Measurements from ENCODE around the gene RGS19. TPM values are rescaled to one million over a fixed set of nuclear protein-coding genes. Genes with fewer than 3 reads are reported as not detected.

Gene RGS19
- total RNA-seq, 1 experiment from 2014 or later, result 29.3 TPM

DNA sequence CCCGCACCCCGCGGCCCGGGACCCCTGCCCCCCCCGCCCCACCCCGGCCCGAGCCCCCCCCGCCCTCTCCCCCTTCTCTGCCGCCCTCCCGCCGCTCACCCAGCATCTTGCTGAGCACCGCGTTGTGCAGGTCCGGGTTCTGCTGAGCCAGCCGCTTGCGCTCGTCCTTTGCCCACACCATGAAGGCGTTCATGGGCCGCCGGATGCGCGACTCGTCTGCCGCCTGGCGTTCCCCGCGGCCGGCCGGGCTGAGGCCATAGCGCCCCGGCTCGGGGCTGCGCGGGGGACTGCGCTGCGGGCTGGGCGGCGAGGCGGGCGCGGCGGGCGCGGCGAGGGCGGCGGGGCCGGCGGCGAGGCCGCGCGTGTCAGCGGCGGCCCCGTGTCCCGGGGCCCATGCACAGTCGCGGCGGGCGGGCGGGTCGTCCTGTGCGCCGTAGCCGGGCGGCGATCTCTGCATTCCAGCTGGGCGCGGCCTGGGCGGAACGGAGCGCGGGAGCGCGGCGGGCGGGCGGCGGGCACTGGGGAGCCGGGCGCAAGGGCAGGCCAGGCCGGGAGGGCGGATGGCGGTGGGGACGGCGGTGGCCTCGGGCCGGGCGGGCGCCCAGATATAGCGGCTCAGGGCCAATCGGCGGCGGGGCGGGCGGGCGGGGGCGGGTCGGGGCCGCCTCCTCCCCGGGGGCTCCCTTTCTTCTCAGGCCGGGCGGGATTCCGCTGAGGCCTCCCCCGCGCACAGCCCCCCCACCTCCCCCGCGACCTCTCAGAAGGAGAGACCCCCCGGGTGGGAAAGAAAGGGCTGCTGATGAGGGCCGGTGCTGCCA is 30.0 kb downstream of the RGS19 start, which contains the start of gene SOX18:
Gene SOX18 (minus strand): TSS at position 580 of the 818 bp plus-strand sequence. CDS start 123 bp downstream, at position 457.
- DNase-seq (ENCODE audit: low spot score), result no peak

DNA sequence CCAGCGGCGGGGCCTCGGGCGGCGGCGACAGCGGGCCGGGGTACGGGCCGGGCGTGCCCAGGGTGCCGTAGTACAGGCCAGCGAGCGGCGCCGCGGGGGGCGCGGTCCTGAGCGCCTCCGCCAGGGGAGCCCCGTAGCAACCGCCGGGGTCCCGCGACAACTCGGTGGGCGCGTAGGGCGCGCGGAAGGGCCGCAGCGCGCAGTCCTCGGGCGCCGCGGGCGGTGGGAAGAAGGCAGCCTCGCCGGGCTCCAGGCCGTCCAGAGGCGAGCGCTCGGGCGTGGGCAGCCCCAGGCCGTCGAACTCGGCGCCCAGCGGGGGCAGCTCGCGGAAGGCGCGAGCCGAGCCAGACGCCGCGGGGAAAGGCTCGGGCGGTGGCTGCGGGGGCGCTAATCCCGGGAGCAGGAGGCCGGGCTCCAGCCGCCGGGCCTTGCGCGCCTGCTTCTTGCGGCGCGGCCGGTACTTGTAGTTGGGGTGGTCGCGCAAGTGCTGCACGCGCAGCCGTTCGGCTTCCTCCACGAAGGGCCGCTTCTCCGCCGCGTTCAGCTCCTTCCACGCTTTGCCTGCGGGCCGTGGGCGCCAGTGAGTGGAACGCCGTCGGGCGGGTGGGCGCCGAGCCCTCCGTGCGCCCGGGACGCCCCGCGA is 30.8 kb downstream of the RGS19 start:
- no peak for DNase-seq (ENCODE audit: low spot score)

DNA sequence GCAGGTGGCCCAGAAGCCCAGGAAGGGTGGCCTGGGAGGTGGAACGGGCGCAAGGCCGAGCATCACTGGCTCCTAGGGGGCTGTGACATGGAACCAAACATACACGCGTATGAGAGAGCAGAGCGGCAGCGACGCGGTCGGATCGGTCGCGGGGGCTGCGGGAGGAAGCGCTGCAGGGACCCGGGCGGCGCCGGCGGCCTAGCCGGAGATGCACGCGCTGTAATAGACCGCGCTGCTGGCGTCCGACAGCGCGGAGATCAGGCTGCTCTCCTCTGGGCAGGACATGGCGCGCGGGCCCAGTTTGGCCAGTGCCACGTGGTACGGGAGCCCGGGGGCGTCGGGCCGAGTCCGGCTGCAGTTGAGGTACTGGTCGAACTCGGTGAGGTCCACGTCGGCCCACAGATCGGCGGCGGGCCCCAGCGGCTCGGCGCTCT is 31.3 kb downstream of the RGS19 start:
- DNase-seq (ENCODE audit: low spot score), result no peak

DNA sequence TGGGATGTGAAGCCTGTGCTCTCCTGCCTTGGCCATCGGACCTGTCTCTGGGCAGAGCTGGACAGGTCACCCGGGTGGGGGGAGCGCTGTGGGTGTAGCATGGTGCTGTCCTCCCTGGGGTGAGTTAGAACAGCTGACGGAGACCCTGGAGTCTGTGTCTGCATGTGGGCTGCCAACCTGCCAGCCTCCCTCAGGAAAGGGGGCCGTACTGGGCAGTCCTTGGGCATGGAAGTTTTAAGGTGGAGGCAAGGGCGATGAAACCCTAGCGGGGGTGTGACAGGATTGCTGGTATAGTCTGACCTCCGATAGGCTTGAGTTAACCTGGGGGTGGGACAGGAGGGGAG is 32.3 kb downstream of the RGS19 start:
- no peak for DNase-seq (ENCODE audit: low spot score)

DNA sequence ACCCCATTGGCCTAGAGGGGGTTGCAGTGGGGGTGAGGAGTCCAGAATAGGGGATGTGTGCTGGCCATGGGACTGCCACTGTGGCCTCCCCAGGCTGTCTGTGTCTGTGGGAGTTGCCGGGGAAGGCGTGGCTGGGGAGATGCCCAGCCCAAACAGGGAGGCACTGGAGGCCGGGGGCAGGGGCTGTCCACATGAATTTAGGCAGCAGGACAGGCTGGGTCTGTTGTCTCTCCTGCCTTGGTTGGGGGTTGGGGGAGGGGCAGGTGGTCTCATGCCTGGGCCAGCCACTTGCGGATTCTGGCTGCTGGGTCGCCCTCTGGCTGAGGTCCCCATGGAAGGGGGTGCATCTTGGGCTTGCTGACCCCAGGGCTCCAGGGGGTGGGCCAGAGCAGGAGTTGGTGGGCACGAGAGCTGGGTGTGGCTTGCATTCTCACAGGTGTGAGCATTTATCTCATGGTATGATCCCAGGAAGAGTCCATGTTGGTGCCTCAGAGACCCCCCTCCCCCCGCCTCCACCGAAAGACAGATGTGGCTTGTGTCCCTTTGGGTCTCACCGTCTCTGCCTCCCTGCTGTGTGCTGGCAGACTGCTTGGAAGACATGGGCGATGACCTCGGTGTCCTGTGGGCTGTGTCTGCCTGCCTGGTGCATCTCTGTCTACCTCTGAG is 33.8 kb downstream of the RGS19 start:
- DNase-seq (ENCODE audit: low spot score), result peak; percentile 47

DNA sequence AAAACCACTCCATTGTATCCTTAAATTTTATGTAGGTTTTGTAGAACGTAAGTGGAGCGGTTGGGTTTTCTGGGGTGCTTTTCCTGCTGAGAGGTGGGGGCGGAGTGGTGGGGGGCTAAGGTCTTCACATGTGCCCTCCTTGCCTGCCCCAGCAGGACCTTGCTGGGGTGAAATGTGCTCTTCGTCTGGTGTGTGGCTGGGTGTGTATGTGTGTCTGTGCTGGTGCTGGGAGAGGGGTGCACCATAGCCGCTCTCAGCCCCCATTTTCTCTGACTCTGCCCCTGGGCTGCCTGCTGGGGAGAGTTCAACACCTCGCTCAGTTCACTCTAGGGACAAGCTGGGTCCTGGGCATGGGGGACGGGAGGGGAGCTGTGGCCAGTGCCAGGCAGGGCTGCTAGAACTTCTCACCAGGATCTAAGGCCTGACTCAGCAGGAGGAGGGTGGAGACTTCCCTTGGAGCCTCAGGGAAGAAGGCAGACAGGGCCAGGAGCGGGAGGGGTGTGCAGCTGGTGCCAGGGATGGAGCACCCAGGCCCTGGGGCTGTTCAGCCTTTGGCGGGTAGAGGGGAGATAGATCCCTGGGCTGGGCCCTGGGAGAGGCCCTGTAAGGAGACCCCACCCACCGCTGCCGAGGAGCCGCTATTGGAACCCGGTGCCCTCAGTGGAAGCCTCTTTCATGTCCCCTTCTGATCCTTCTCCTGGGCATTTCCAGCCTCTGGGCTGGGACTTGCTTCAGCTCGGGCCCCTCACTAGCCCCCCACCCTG is 34.7 kb downstream of the RGS19 start:
- DNase-seq (ENCODE audit: low spot score), result peak; percentile 83

DNA sequence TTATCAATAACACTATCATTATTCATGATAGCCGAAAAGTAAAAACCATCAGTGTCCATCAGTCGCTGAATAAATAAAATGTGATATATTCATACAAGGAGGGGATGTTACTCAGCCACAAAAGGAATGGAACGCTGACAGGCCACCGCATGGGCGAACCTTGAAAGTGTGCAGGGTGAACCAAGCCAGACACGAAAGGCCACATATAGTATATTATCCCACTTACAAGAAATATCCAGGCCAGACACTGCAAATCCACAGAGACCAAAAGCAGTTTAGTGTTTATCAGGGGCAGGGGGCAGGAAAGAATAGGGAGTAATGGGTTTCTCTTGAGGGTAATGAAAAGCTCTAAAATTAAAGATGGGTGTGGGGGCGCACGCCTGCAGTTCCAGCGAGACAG is 35.5 kb downstream of the RGS19 start:
- DNase-seq (ENCODE audit: low spot score), result no peak

DNA sequence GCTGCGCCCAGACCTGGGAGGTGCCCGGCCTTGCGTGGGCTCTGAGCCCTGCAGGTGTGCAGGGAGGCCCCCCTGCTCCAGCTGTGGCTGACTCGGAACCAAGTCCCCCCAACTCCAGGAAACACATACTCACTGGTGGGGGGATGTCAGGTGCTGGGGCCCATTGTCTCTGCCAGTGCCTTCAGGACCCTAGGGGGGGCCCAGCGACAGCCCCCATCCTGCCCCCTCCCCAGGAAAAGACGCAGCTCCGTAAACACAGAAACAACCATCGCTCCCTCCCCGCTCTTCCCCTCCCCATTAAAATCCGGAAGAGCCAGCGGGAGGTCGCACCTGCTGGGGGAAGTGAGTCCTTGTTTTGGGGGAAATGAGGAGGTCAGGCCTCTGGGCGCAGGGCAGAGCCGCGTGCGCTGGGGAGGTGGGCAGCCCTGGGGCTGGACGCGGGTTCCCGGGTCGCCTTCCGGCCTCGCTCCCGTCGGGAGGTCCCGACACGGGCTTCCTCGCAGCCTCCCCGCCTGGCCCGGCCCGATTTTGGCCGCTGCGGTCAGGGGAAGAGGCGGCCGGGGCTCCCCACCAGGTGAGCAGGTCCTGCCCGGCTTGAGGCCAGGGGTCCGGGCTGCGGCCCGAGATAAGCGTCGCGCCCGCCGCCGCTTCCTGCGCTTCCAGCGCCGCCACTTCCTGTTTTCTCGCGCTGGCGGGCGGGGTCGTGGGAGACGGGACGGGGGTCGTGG is 37.1 kb downstream of the RGS19 start:
- no peak for DNase-seq (ENCODE audit: low spot score)

DNA sequence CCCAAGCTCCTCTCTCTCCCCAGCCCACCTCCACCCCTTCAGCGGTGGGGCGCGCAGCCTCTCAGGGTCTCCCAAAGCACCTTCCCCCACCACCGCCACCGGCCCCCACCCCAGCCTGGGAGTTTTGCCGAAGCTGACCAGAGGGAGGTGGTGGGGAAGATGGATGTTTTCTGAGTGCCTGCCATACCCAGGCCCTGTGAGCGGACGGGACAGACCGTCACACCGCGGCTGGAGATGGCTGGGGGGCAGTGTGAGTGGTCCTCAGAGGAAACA is 37.6 kb downstream of the RGS19 start:
- no peak for DNase-seq (ENCODE audit: low spot score)

DNA sequence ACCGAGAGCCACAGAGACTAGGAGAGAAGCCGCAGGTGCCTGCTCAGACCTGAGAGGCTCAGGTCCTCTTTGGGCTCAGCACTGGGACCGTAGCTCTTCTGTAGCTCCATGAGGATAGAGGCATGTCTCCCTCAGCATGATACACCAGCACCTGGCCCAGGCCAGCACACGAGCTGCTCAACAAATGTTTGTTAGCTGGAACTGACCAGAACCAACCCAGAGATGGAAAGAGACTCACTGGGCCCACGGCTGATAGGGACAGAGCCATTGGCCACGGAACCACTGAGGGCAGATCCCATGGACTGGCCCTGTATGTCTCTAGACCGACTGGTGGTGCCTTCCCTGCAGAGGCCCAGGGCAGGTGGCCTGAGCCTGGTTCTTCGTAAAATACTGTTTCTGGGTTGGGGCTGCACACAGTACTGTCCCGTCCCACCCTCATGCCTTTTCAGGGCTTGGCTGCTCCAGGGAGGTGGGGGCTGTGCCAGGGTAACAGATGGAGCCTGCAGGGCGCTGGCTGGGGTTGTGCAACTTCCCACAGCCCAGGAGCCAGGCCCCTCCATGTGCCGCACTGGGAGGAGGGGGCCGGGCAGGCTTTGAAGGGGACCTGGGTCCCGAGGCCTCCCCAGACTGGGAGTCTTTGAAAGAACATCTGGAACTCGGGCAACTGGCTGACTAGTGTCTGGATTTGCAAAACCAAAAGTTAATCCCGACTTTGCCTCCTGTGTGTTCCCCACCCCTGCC is 38.1 kb downstream of the RGS19 start:
- no peak for DNase-seq (ENCODE audit: low spot score)

DNA sequence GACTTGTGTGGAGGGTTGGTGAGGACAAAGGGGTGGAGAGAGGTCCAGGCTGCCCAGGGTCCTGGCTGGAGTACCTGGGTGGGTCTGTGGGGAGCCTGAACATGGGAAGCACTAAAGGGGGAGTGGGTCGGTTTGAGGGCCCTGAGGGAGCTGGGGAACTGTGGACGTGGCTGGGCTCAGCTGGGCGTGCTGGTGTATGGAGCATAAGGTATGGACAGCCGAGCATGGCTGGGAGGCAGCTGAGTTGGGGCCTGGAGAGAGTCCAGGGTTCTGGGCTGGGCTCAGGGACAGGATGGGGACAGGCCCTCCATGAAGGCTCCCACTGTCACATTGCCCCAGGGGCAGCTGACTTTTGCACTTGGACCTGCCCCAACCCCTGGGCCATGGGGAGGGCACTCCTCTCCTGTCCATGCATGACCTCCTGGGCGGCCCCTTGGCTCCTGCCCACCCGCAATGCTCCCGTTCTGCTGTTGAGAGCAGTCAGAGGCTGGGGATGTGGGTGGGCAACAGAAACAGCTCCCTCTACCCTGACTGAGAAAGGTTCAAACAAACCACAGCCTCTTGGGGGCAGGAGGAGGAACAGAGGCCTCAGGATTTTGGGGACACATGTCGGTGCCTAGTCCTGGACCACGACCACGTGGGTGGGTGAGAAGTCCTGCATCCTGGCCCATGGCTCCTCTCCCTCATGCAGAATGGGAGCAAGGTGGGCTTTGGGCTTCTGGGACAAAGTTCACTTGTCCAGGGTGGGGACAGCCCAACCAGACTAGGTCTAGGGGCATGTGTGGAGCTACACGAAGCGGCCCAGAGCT is 38.9 kb downstream of the RGS19 start:
- no peak for DNase-seq (ENCODE audit: low spot score)

DNA sequence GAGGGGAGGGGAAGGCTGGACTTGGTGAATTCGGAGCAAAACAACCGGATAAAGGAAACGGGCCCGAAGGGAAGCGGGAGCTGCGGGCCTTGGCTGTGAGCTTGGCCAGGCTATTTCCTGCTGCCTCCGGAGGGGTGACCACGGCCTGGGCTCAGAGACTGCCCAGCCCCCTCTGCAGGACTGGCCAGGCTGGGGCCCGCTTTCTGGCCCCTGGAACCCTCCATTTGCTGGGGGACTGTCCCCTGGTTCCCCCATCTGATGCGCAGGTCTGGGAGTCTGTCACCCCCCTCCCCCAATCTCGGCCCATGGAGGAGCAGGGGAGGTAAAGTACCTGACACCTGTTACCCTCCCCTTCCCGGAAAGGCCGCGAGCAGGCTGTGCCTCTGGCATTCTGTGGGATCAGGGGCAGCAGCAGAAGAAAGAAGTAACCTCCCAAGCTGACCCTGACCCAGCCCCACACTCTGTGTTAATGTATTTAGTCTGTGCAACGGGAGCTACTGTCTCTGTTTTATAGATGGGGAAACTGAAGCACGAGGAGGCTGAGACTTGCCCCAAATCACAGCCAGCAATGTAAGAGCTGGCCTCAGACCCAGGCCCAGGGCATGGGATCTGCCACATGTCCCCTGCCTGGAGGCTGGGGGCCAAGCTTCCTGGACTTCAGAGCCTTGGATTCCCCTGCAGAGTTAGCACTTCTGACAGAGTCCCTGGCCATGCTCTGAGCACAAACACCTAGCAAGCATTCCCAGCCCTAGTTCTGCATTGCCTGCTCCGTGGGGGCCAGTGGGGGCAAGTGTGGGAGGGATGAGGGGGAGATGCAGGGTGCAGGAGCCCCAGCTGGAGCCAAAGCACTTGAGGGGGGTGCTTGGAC is 39.8 kb downstream of the RGS19 start:
- DNase-seq (ENCODE audit: low spot score), result no peak

DNA sequence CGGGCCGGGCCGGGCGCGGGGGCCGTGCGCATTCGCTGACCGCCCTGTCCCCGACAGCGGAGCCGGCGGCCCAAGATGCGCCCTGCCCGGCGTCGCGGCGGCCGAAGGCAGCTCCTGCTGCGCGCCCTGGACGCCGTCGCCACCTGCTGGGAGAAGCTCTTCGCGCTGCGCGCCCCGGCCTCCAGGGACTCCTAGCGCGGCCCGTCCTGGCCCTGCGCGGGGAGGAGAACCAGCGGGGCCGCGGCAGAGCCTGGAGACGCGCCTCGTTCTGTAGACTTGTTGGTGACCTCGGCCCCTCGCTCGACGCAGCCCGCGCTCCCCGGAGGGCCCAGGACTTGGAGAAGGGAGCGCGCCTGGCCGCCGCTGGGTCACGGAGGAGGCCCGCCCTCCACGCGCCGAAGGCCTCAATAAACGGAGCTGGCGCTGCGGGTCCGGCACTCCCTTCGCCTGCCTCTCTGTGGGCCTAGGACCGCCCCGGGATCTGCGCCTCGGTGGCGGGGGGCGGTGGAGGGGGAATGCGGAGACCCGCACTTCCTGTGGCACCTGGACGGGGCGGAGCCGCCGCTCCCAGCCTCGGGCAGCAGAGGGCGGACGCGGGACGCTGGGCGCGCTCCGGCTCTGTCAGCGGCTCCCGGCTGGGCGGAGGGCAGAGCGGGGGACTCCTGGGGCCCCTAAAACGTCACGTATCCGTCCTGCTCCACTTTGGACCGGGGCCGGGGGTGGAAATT is 40.6 kb downstream of the RGS19 start:
- no peak for DNase-seq (ENCODE audit: low spot score)

DNA sequence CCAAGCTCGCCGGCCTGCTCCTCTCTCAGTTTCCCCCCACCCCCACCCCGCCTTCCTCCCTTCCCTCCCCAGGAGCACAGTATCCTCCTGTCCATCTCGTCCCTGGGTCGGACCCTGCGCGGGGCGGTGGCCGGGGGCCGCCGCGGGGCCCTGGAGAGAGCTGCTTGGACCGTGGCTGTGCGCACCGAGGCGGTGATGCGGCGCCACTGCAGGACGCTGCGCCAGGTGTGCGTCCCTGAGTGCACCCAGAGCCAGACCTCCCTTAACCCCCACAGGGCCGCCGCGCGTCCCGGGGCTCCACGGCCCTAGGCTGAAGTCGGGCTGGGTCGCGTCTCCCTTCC is 41.1 kb downstream of the RGS19 start:
- no peak for DNase-seq (ENCODE audit: low spot score)

DNA sequence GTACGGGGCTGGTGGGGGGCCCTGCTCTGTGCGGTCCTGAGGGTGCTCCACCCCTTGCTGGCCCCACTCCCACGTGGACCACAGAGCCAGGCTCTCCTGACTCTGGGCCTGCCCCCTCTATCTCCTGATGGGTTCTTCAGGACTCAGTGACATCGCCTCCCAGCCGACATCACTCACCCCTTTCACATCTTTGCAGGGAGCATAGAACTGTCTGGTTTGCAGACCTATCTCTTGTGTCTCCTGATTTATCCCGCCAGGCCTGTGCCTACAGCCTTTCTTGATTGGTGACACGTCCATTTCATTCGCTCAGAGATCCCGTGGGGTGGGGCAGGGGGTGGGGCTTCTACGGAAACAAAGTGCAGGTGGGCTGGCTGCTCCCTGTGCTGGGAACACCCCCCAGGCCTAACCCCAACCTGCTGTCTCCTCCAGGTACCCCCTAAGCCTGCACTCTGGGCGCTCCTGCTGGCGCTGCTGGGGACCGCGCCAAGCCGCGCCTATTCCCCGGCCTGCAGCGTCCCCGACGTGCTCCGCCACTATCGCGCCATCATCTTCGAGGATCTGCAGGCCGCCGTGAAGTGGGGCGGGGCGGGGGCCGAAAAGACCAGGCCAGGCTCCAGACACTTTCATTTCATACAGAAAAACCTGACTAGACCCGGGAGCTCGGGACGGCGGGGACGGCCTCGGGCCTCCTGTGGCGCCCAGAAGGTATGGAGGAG is 41.7 kb downstream of the RGS19 start:
- no peak for DNase-seq (ENCODE audit: low spot score)

DNA sequence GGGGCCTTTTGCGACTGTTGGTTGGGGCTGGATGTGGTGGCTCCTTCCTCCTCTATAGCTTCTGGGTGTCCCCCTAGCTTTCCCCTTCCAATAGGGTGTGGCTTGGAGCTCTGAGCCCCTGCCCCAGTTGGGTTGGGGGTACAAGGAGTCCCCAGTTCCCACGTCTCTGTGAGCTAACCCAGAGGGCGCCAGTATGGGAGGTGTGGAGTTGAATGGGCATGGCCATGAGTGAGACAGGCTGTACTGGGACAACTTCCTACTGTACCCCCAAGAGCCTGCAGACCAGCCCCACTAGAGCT is 42.2 kb downstream of the RGS19 start:
- DNase-seq (ENCODE audit: low spot score), result no peak

DNA sequence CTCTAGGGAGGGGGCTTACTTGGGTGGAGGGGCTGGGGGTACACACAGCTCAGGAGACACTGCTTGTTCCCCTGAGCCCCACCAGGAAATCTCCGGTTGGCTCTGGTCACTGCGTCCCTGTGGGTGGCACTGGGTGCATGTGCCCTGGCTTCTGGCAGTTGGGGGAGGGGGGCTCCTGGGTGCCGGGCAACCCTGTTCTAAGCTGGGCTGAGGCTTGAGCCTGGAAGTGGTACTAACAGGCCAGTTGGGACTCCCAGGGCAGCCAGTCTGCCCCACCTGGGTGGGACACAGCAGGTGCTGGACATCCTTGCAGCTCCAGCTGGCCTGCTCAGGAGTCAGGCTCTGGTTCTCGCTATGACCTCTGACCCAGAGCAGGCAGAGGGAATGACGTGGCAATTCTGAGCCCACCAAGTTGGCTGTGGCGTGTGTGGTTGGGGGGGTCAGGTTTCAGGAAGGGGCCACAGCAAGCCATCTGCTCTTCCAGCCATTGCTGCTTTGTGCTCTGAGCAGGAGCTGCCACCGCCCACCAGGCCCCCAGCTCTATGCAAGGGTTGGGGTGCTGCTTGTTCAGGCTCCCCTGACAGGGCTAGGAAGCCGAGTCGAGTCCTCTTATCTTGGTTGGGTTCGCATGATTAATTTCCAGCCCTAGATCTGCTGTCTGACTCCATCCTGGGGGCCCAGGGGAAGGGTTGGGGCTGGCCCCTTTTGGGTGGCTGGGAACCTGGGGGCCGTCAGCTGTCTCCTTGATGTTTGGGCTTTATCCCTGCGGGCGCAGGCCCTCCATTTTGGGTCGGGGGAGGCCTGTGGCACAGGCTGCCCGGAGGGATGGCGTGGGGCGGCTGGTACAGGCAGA is 42.7 kb downstream of the RGS19 start:
- DNase-seq (ENCODE audit: low spot score), result no peak
